Osteoblast (primary cell): ENCODE results near the gene INSL4. TPM values are rescaled to one million over a fixed set of nuclear protein-coding genes. Genes with fewer than 3 reads are reported as not detected.

Source experiments
- DNase-seq: peaks from one replicate; pipeline ENCODE4 v3.0.0; 2011; ENCODE audit warnings: low spot score, mixed read lengths; ENCODE audit not compliant: insufficient read length; ENCODE audit errors: missing footprints
- H2AFZ ChIP-seq: 2 replicates; pipeline ENCODE4 v1.6.0; 2011; ENCODE audit warnings: mild to moderate bottlenecking, low read length
- H3K27ac ChIP-seq: 2 replicates; pipeline ENCODE4 v1.5.1; 2011; ENCODE audit warnings: mild to moderate bottlenecking, low read depth, low read length, moderate library complexity
- H3K27me3 ChIP-seq: 2 replicates; pipeline ENCODE4 v1.6.0; 2012; ENCODE audit warnings: mild to moderate bottlenecking, control low read depth, inconsistent platforms, low read length, moderate library complexity; ENCODE audit not compliant: insufficient read depth
- H3K36me3 ChIP-seq: 2 replicates; pipeline ENCODE4 v1.5.1; 2011; ENCODE audit warnings: mild to moderate bottlenecking, low read length, control low read depth, moderate library complexity; ENCODE audit not compliant: insufficient read depth
- H3K4me1 ChIP-seq: 2 replicates; pipeline ENCODE4 v1.5.1; 2011; ENCODE audit warnings: mild to moderate bottlenecking, low read length, control low read depth, moderate library complexity; ENCODE audit not compliant: insufficient read depth
- H3K4me2 ChIP-seq: 2 replicates; pipeline ENCODE4 v1.6.0; 2011; ENCODE audit warnings: mild to moderate bottlenecking, low read length; ENCODE audit not compliant: insufficient read depth
- H3K4me3 ChIP-seq: fragments of 200-600 bp; sonication (generic); 3 replicates; pipeline ENCODE4 v1.5.1; 2012; ENCODE audit warnings: mild to moderate bottlenecking, low read length, inconsistent platforms; ENCODE audit not compliant: insufficient read depth
- H3K79me2 ChIP-seq: 2 replicates; pipeline ENCODE4 v1.6.0; 2012; ENCODE audit warnings: mild to moderate bottlenecking, low read length, control low read depth, inconsistent platforms; ENCODE audit not compliant: insufficient read depth
- H3K9me3 ChIP-seq: 2 replicates; pipeline ENCODE4 v1.5.1; 2011; ENCODE audit warnings: low read depth, low read length, control low read depth
- H4K20me1 ChIP-seq: 2 replicates; pipeline ENCODE4 v1.6.0; 2012; ENCODE audit warnings: mild to moderate bottlenecking, low read length, control low read depth; ENCODE audit not compliant: insufficient read depth
- CTCF ChIP-seq: IDR thresholded peaks from 2 replicates; pipeline ENCODE4 v1.5.1; 2011; ENCODE audit warnings: mild to moderate bottlenecking, low read depth, low read length, moderate library complexity; ENCODE audit errors: extremely low read depth
- total RNA-seq: library from RNA; depleted of rRNA; stranded (reverse); fragments of >200 nt; gene quantifications from 2 replicates; pipeline ENCODE4 v1.2.3, GENCODE V29; 2012

Gene INSL4
- total RNA-seq, 1 donor: not detected

GRCh38 chr9:5188060-5188984 lies 42.9 kb upstream of the INSL4 start:
- TF ChIP-seq CTCF: no peak
- peak; percentile 30 for DNase-seq

GRCh38 chr9:5191985-5192384 lies 39.2 kb upstream of the INSL4 start:
- Histone ChIP-seq H3K9me3 (no peaks in the 10 kb centered on the region), H3K27me3 (peaks cover 16% of the 10 kb centered on the region), H3K27ac (no peak overlapping the region), H3K4me3 (no peak overlapping the region), H3K4me2 (no peak overlapping the region), H3K79me2 (no peaks in the 10 kb centered on the region), H3K4me1 (no peaks in the 10 kb centered on the region), H3K36me3 (no peaks in the 10 kb centered on the region), H2AFZ (no peak overlapping the region), H4K20me1 (no peaks in the 10 kb centered on the region)
- TF ChIP-seq CTCF: no peak
- no peak for DNase-seq

More at GRCh38 chr9:5188060-5188984, 42.9 kb upstream of the INSL4 start:
- no peaks in the 10 kb centered on the region for H3K79me2 ChIP-seq
- H3K4me1 ChIP-seq: no peaks in the 10 kb centered on the region
- no peak overlapping the region for H3K4me3 ChIP-seq
- no peaks in the 10 kb centered on the region for H3K36me3 ChIP-seq
- no peak overlapping the region for H2AFZ ChIP-seq
- H3K9me3 ChIP-seq: no peaks in the 10 kb centered on the region
- no peak overlapping the region for H3K27ac ChIP-seq
- peaks cover 16% of the 10 kb centered on the region for H3K27me3 ChIP-seq
- no peaks in the 10 kb centered on the region for H4K20me1 ChIP-seq
- H3K4me2 ChIP-seq: no peak overlapping the region

GRCh38 chr9:5193345-5193744 lies 37.9 kb upstream of the INSL4 start:
- TF ChIP-seq CTCF: no peak
- H3K4me3 ChIP-seq: no peak overlapping the region
- H3K27me3 ChIP-seq: peaks cover 16% of the 10 kb centered on the region
- DNase-seq: no peak
- H3K27ac ChIP-seq: no peak overlapping the region
- H4K20me1 ChIP-seq: no peaks in the 10 kb centered on the region
- H3K9me3 ChIP-seq: no peaks in the 10 kb centered on the region
- H3K4me2 ChIP-seq: no peak overlapping the region
- no peaks in the 10 kb centered on the region for H3K79me2 ChIP-seq
- no peaks in the 10 kb centered on the region for H3K4me1 ChIP-seq
- H2AFZ ChIP-seq: no peak overlapping the region
- no peaks in the 10 kb centered on the region for H3K36me3 ChIP-seq

- no peak overlapping the region for H3K4me3 ChIP-seq
- no peaks in the 10 kb centered on the region for H3K9me3 ChIP-seq
- DNase-seq: no peak
- no peaks in the 10 kb centered on the region for H3K4me1 ChIP-seq
- H3K27me3 ChIP-seq: peaks cover 5% of the 10 kb centered on the region
- no peak overlapping the region for H3K4me2 ChIP-seq
- no peaks in the 10 kb centered on the region for H3K36me3 ChIP-seq
- H3K27ac ChIP-seq: no peak overlapping the region
- TF ChIP-seq CTCF: no peak
- no peaks in the 10 kb centered on the region for H3K79me2 ChIP-seq
- no peak overlapping the region for H2AFZ ChIP-seq
- no peaks in the 10 kb centered on the region for H4K20me1 ChIP-seq
These were observed 35.8 kb upstream of the INSL4 start for GRCh38 chr9:5195463-5195862.
